DOHH2 (cell line): Measurements from ENCODE around the gene ALKBH3.

ENCODE experiments used
- H3F3A ChIP-seq: fragments of 200-600 bp; sonication (generic), shearing (Covaris generic); 2 replicates; pipeline ENCODE4 v1.6.0; 2016; ENCODE audit warnings: antibody characterized with exemption, mild to moderate bottlenecking; ENCODE audit not compliant: control insufficient read depth, insufficient read depth
- H3K27ac ChIP-seq: fragments of 200-600 bp; sonication (generic); 2 replicates; pipeline ENCODE4 v1.5.1; 2014; ENCODE audit warnings: low read depth, mild to moderate bottlenecking, low read length, moderate library complexity
- H3K27me3 ChIP-seq: fragments of 200-600 bp; sonication (generic); 2 replicates; pipeline ENCODE4 v1.6.1; 2014; ENCODE audit warnings: mild to moderate bottlenecking, low read length, mixed read lengths; ENCODE audit not compliant: control insufficient read depth
- H3K36me3 ChIP-seq: fragments of 200-600 bp; sonication (generic); 2 replicates; pipeline ENCODE4 v1.6.1; 2014; ENCODE audit warnings: mild to moderate bottlenecking, low read length, moderate library complexity, mixed read lengths; ENCODE audit not compliant: control insufficient read depth
- H3K4me1 ChIP-seq: fragments of 200-600 bp; sonication (generic); 2 replicates; pipeline ENCODE4 v1.6.1; 2014; ENCODE audit warnings: mild to moderate bottlenecking, low read length, mixed read lengths; ENCODE audit not compliant: control insufficient read depth
- H3K4me2 ChIP-seq: fragments of 200-600 bp; sonication (generic); 2 replicates; pipeline ENCODE4 v1.6.0; 2014; ENCODE audit warnings: mild to moderate bottlenecking, low read length, moderate library complexity
- H3K4me3 ChIP-seq: fragments of 200-600 bp; sonication (generic); 2 replicates; pipeline ENCODE4 v1.5.1; 2014; ENCODE audit warnings: mild to moderate bottlenecking, low read length, mixed read lengths
- H3K79me2 ChIP-seq: fragments of 200-600 bp; sonication (generic); 2 replicates; pipeline ENCODE4 v1.6.1; 2014; ENCODE audit warnings: mild to moderate bottlenecking, low read length, mixed read lengths; ENCODE audit not compliant: control insufficient read depth
- H3K9me2 ChIP-seq: fragments of 200-600 bp; sonication (generic); replicated peaks from 2 replicates; pipeline ENCODE4 v1.6.1; 2014; ENCODE audit warnings: mild to moderate bottlenecking, low read length, mixed read lengths; ENCODE audit not compliant: control insufficient read depth
- H3K9me3 ChIP-seq: fragments of 200-600 bp; sonication (generic); 2 replicates; pipeline ENCODE4 v1.6.1; 2014; ENCODE audit warnings: antibody characterized with exemption, low read length, mixed read lengths; ENCODE audit not compliant: control insufficient read depth, insufficient read depth
- H4K20me1 ChIP-seq: fragments of 200-600 bp; sonication (generic); 2 replicates; pipeline ENCODE4 v1.6.0; 2014; ENCODE audit warnings: low read depth, mild to moderate bottlenecking, antibody characterized with exemption, low read length, moderate library complexity; ENCODE audit not compliant: control insufficient read depth, insufficient read depth
- EZH2phosphoT487 ChIP-seq: fragments of 200-600 bp; sonication (generic); IDR thresholded peaks from 2 replicates; pipeline ENCODE4 v1.6.1; 2017; ENCODE audit warnings: borderline replicate concordance, mild to moderate bottlenecking, antibody characterized with exemption, low read length, moderate library complexity, mixed read lengths
- TF ChIP-seq, protein P1 (sequence below): fragments of 200-600 bp; sonication (generic); IDR thresholded peaks from one replicate; pipeline ENCODE4 v1.5.1; 2014; ENCODE audit warnings: antibody characterized with exemption, mild to moderate bottlenecking, low read depth, low read length; ENCODE audit not compliant: poor library complexity, severe bottlenecking

The ALKBH3 gene

DNA sequence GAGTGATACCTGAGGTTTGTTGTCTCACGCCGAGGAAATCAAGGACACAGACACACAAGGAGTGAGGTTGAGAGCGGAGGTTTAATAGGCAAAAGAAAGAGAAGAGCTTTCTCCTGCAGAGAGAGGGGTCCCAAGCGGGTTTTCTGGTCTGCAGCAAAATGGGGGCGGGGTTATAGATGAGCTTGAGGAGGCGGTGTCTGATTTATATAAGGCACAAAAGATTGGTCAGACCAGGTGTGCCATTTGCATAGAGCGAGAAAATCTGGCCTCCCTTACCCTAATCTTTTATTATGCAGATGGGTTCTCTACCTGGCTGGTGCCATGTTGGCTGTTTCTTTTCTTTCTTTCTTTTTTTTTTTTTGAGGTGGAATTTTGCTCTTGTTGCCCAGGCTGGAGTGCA lies 73.6 kb downstream of the ALKBH3 start:
- no peak for TF ChIP-seq EZH2phosphoT487
- TF ChIP-seq, protein P1, sequence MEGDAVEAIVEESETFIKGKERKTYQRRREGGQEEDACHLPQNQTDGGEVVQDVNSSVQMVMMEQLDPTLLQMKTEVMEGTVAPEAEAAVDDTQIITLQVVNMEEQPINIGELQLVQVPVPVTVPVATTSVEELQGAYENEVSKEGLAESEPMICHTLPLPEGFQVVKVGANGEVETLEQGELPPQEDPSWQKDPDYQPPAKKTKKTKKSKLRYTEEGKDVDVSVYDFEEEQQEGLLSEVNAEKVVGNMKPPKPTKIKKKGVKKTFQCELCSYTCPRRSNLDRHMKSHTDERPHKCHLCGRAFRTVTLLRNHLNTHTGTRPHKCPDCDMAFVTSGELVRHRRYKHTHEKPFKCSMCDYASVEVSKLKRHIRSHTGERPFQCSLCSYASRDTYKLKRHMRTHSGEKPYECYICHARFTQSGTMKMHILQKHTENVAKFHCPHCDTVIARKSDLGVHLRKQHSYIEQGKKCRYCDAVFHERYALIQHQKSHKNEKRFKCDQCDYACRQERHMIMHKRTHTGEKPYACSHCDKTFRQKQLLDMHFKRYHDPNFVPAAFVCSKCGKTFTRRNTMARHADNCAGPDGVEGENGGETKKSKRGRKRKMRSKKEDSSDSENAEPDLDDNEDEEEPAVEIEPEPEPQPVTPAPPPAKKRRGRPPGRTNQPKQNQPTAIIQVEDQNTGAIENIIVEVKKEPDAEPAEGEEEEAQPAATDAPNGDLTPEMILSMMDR: no peak

DNA sequence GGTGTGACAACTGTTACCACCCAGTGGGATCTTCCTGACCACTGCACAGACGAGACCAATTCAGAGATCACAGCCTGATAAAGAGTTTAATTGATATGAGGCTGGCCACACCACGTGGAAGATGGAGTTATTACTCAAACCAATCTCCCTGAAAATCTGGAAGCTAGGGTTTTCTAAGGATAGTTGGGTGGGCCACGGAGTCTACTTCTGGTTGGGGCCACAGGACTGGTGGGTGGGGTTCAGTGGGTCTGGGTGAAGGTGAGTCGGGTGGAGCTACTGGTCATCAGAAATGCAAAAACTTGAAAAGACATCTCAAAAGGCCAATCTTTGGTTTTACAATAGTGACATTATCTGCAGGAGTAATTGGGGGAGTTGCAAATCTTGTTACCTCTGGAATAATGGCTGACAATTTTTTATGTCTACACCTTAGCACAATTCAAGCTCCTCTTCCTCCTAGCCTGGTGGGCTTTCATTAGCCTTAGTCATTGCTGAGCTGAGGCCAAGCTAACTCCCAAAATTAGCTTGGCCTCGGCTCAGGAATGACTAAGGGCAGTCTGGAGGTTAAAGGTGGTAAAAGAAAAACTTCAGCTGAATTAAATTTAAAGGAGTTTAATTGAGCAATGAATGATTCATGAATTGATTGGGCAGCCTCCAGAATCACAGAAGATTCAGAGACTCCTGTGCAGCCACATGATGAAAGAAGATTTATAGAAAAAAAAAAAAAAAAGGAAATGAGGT lies 74.9 kb downstream of the ALKBH3 start:
- Histone ChIP-seq H4K20me1 (no peaks in the 10 kb centered on the region), H3K4me2 (no peak overlapping the region), H3K9me3 (no peaks in the 10 kb centered on the region), H3K79me2 (no peaks in the 10 kb centered on the region), H3K4me3 (no peak overlapping the region), H3K9me2 (no peaks in the 10 kb centered on the region), H3K27ac (no peak overlapping the region), H3K36me3 (no peaks in the 10 kb centered on the region), H3K27me3 (peaks cover 3% of the 10 kb centered on the region), H3F3A (no peaks in the 10 kb centered on the region), H3K4me1 (no peaks in the 10 kb centered on the region)
- TF ChIP-seq, protein P1: no peak
- no peak for TF ChIP-seq EZH2phosphoT487

More for the DNA sequence above, 73.6 kb downstream of the ALKBH3 start:
- H3K9me3 ChIP-seq: no peaks in the 10 kb centered on the region
- no peaks in the 10 kb centered on the region for H3K4me1 ChIP-seq
- no peaks in the 10 kb centered on the region for H3F3A ChIP-seq
- no peaks in the 10 kb centered on the region for H3K79me2 ChIP-seq
- no peak overlapping the region for H3K4me3 ChIP-seq
- no peaks in the 10 kb centered on the region for H4K20me1 ChIP-seq
- H3K27ac ChIP-seq: no peak overlapping the region
- no peaks in the 10 kb centered on the region for H3K9me2 ChIP-seq
- H3K4me2 ChIP-seq: no peak overlapping the region
- H3K36me3 ChIP-seq: no peaks in the 10 kb centered on the region
- peaks cover 6% of the 10 kb centered on the region for H3K27me3 ChIP-seq

DNA sequence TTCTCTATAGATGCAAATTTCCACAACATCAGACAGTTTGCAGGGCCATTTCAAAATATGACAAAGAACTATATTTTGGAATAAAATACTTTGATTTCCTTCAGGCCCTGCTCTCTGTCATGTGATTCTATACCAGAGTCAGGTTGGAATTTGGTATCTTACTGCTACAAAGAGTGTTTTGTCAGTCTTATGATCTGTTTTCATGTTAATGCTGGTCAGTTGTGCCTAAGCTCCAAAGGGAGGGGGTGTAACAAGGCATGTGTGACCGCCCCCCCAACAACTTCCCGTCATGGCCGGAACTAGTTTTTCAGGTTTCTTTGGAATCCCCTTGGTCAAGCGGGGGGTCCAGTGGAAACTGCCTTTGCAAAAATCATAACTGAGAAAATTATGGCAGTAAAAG lies 76.9 kb downstream of the ALKBH3 start:
- no peak overlapping the region for H3K4me2 ChIP-seq

More for the DNA sequence above, 76.9 kb downstream of the ALKBH3 start:
- Histone ChIP-seq H3K9me2 (no peaks in the 10 kb centered on the region), H4K20me1 (no peaks in the 10 kb centered on the region), H3K79me2 (no peaks in the 10 kb centered on the region), H3K4me1 (no peaks in the 10 kb centered on the region), H3K4me3 (no peak overlapping the region), H3K27me3 (no peaks in the 10 kb centered on the region; the same call in 1 of the 2 replicates), H3K9me3 (no peaks in the 10 kb centered on the region), H3K36me3 (no peaks in the 10 kb centered on the region), H3K27ac (no peak overlapping the region), H3F3A (no peaks in the 10 kb centered on the region)
- TF ChIP-seq, protein P1: no peak
- TF ChIP-seq EZH2phosphoT487: no peak
